ENCODE measurements around the gene MGMT.

The MGMT gene

GRCh38 chr10:129593953-129594352 lies 126.9 kb downstream of the MGMT start:
- DNase-seq (ENCODE audit: low spot score) = no peak

DNA sequence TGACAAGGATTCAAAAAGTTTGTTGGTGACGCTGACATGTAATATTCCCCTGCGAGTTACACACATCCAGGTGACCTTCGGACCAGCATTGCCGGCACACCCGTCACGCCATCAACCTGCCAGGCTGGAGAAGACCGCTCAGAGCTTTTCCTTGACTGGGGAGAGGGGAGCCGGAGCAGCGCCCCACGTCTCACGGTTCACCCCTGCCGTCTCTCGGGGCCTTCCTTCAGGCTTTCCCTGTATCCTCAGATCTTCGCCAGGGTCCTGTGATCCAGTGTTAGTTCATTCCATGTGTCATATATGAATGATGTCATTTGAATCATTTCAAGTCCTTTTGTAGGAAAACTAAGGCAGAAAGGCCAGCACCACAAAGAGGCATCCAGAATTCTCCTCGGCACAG lies 127.8 kb downstream of the MGMT start:
- DNase-seq (ENCODE audit: low spot score) = no peak

DNA sequence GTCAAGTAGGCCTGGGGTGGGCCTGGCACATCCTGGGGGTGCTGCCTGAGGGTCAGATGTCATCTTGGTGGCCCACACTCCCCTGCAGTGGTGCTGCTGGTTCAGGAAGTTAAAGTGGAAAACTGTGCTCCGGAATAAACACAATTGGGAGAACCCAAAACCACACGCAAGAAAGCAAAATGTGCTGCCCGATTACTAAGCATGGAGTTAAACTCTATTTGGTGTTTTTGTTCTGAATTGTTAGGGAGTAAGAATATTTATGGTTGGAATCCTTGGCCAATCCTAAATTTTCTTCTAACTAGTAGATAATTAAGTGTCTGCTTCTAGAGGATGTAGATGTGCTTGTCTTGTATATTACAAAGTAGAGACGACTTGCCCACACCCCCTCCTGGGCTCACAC lies 131.4 kb downstream of the MGMT start:
- DNase-seq (ENCODE audit: low spot score) = no peak

- no peak for DNase-seq (ENCODE audit: low spot score)
These were observed 132.1 kb downstream of the MGMT start for GRCh38 chr10:129599160-129599559.

DNA sequence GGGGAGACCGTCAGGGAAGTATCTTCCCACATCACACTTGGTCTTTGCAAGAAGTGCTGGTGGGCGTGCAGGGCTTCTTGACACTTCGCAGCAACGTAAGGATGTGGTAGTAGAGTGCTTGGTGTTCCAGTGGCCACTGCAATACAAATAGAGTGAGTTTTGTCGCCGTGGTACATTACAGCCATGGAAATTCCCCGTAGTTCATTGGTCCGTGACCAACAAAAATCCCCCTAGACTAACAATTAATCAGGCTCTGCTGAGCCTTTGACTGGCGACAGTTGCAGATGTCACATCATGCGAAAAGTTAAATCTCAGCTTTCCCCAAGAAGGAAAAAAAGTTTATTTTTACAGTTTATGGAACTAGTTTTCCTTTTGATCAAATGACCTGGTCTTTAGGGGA lies 134.7 kb downstream of the MGMT start:
- DNase-seq (ENCODE audit: low spot score) = no peak

- no peak for DNase-seq (ENCODE audit: low spot score)
These were observed 136.0 kb downstream of the MGMT start for GRCh38 chr10:129602938-129603535.

- DNase-seq (ENCODE audit: low spot score) = no peak
These were observed 137.4 kb downstream of the MGMT start for GRCh38 chr10:129604333-129605032.

- no peak for DNase-seq (ENCODE audit: low spot score)
These were observed 138.4 kb downstream of the MGMT start for GRCh38 chr10:129605266-129605985.

GRCh38 chr10:129605986-129606518 lies 139.0 kb downstream of the MGMT start:
- DNase-seq (ENCODE audit: low spot score) = no peak

- DNase-seq (ENCODE audit: low spot score) = no peak
These were observed 140.6 kb downstream of the MGMT start for GRCh38 chr10:129607607-129608109.

- DNase-seq (ENCODE audit: low spot score) = no peak
These were observed 141.6 kb downstream of the MGMT start for GRCh38 chr10:129608653-129609052.

DNA sequence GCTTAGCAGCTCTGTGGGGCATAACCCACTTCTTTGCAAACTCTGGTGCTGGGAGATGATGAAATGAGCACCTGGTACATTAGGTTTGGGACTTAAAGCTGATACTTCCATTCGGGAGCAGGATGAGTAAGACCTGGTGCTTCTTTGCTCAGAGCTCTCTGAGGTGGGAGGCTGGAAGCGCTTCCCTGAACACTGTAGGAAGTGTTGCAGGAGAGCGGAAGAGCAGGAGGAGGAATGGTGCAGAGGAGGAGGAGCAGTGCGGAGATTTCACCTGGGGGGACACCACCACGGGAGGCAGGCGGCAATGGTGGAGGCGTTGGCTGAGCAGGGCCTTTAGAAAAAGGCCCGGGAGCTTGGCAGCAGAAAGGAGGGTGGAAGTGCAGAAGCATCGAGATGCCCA lies 142.5 kb downstream of the MGMT start:
- DNase-seq (ENCODE audit: low spot score) = no peak

- no peak for DNase-seq (ENCODE audit: low spot score)
These were observed 145.6 kb downstream of the MGMT start for GRCh38 chr10:129612481-129613109.

DNA sequence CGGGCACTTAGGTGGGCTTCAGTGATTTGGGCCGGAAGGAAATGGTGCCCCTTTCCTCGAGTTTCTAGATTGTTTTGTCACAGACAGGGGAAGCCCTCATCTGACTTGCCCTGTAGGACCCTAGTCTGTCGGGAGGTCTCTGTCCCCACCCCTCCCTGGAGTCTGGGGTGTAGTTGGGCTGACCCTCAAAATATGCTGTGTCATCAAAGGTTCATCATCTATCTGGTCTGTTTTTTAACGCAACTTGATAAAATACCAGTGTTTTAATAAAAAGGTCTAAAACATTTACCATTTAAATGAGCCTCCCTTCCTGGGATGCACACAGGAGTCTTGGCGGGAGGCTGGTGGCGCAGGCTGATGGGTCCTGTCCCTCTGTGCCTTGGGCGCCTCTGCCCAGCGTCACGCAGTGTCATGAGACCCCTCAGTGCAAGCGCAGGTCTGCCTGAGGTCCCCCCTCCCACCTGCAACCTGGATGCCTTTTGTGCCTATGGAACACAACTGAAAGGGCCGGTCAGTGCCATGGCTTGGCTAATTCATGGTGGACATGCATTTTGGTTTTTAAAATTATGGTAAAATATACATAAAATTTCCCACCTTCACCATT lies 146.4 kb downstream of the MGMT start:
- DNase-seq (ENCODE audit: low spot score) = no peak

GRCh38 chr10:129614341-129614740 lies 147.3 kb downstream of the MGMT start:
- DNase-seq (ENCODE audit: low spot score) = no peak

DNA sequence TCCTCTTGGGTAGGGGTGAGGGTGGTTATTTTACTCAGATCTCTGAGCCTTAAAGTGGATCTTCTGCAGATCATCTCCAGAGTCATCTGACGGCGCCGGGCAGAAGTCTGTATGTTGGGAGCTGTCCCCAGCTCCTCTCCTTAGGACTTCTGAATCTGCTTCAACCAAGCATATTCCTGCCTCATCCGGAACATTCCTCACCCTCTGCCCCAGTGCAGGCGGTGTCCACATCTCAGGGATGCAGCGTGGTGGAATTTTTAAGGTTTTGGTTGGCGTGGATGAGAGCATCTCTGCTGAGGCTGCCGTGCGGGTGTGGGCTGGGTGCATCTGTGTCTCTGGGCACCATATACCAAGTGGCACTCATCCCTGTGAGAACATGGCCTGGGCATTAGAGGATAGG lies 148.3 kb downstream of the MGMT start:
- DNase-seq (ENCODE audit: low spot score) = no peak

- DNase-seq (ENCODE audit: low spot score) = no peak
These were observed 149.0 kb downstream of the MGMT start for GRCh38 chr10:129615921-129616525.

GRCh38 chr10:129617768-129618167 lies 150.7 kb downstream of the MGMT start:
- DNase-seq (ENCODE audit: low spot score) = no peak

DNA sequence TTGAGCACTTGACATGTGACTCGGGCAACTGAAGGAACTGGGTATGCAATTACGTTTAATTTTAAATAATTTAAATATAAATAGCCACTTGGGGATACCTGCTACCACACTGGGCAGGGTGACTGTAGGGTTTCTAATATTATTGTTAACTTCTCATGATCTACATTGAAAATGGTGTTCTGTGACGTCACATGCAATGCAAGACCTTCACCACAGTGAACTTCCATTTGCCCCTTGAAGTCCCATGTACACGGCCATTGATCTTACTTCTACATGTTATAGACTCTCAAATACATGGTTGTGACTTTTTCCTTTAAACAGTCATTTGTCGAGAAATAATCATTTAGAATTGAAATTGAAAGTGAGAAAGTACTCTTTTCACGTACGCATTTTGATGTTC lies 154.0 kb downstream of the MGMT start:
- DNase-seq (ENCODE audit: low spot score) = no peak

- DNase-seq (ENCODE audit: low spot score) = no peak
These were observed 154.7 kb downstream of the MGMT start for GRCh38 chr10:129621693-129622092.

DNA sequence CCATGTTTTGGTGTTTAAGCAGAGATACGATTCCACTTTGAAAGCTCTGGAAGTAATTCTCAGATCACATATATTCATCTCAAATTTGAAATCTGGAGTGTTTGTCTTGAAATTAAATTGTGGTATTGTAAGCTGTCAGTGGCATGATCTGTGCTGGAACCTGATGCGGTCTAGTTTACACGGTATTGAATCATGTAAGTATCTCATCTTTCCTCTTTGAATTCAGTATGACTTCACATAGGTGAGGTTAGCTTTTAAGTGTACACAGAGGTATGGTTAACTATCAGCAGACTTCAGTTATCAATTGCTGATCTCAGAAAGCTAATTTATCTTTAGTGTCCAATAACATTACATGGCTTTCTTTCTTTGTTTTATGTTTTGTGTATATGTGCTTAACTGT lies 155.2 kb downstream of the MGMT start:
- DNase-seq (ENCODE audit: low spot score) = no peak

- DNase-seq (ENCODE audit: low spot score) = no peak
These were observed 155.7 kb downstream of the MGMT start for GRCh38 chr10:129622736-129623135.

All from hepatic stellate cell (primary cell).